Measurements from ENCODE around the gene FAM83E.

GRCh38 chr19:48614436-48615230 lies at the start of gene FAM83E:
- TF ChIP-seq FOXA1 (IDR thresholded peaks at IDR 0.05): no peak
- no peak for TF ChIP-seq SP1 (IDR thresholded peaks at IDR 0.05)
- no peak for TF ChIP-seq ZNF384 (IDR thresholded peaks at IDR 0.05)
- no peak for TF ChIP-seq TARDBP (IDR thresholded peaks at IDR 0.05)
- TF ChIP-seq FOXM1 (IDR thresholded peaks at IDR 0.05; ENCODE audit: borderline replicate concordance): no peak
- TF ChIP-seq ELF4 (IDR thresholded peaks at IDR 0.05): no peak
- TF ChIP-seq SUZ12 (IDR thresholded peaks at IDR 0.05): no peak
- TF ChIP-seq HDGF (IDR thresholded peaks at IDR 0.05; ENCODE audit: borderline replicate concordance): no peak
